GM12891 (cell line): ENCODE results near the gene NBAS.

Source experiments
- PAX5 ChIP-seq: IDR thresholded peaks from 2 replicates; pipeline ENCODE4 v1.6.1; 2011; ENCODE audit warnings: low read length, moderate library complexity, mild to moderate bottlenecking; ENCODE audit not compliant: insufficient read depth, severe bottlenecking
- POLR2A ChIP-seq: IDR thresholded peaks from 2 replicates; pipeline ENCODE4 v1.6.1; 2011; ENCODE audit warnings: low read depth, low read length, control low read depth
- POLR2AphosphoS5 ChIP-seq: IDR thresholded peaks from 2 replicates; pipeline ENCODE4 v1.6.1; 2011; ENCODE audit warnings: low read depth, low read length, control low read depth
- TAF1 ChIP-seq: IDR thresholded peaks from 2 replicates; pipeline ENCODE4 v1.6.1; 2011; ENCODE audit warnings: low read depth, low read length, control low read depth

- TF ChIP-seq POLR2A: no peak
- TF ChIP-seq PAX5: no peak
- no peak for TF ChIP-seq POLR2AphosphoS5
- no peak for TF ChIP-seq TAF1
These were observed 13.8 kb downstream of the NBAS start for GRCh38 chr2:15547115-15547876.
